ENCODE results near the gene SMG6.
A peak's percentile ranks its signal among the peaks of the same experiment; 100 is the strongest.
"Not testable (repeated sequence)": the region's sequence is repeated elsewhere in the genome, so short reads cannot be mapped to it uniquely, and the experiment has no call there.

SMG6 gene

GRCh38 chr17:2174468-2175293 is 128.9 kb downstream of the SMG6 start:
- no peak for DNase-seq

GRCh38 chr17:2174014-2174413 is 129.6 kb downstream of the SMG6 start:
- DNase-seq, result no peak

- no peak for DNase-seq
These were observed 130.6 kb downstream of the SMG6 start for GRCh38 chr17:2172999-2173398.

GRCh38 chr17:2172077-2172851 is 131.3 kb downstream of the SMG6 start:
- DNase-seq, result no peak

- no peak for DNase-seq
These were observed 131.9 kb downstream of the SMG6 start for GRCh38 chr17:2171702-2172076.

GRCh38 chr17:2170023-2170422 is 133.6 kb downstream of the SMG6 start:
- peak; percentile 6 for DNase-seq

- not testable (repeated sequence) for DNase-seq
These were observed 137.9 kb downstream of the SMG6 start for GRCh38 chr17:2165723-2166122.

- no peak for DNase-seq
These were observed 145.2 kb downstream of the SMG6 start for GRCh38 chr17:2158396-2158780.

- DNase-seq, result no peak
These were observed 145.8 kb downstream of the SMG6 start for GRCh38 chr17:2157675-2158395.

GRCh38 chr17:2157081-2157480 is 146.5 kb downstream of the SMG6 start:
- DNase-seq, result no peak

- DNase-seq, result no peak
These were observed 146.9 kb downstream of the SMG6 start for GRCh38 chr17:2156666-2157065.

- no peak for DNase-seq
These were observed 148.0 kb downstream of the SMG6 start for GRCh38 chr17:2155573-2155972.

GRCh38 chr17:2151358-2152033 is 152.1 kb downstream of the SMG6 start:
- no peak for DNase-seq

GRCh38 chr17:2150806-2151205 is 152.8 kb downstream of the SMG6 start:
- DNase-seq, result no peak

- DNase-seq, result no peak
These were observed 153.7 kb downstream of the SMG6 start for GRCh38 chr17:2149934-2150333.

GRCh38 chr17:2146132-2146871 is 157.3 kb downstream of the SMG6 start:
- no peak for DNase-seq

GRCh38 chr17:2144701-2145100 is 158.9 kb downstream of the SMG6 start:
- no peak for DNase-seq

- DNase-seq, result no peak
These were observed 160.3 kb downstream of the SMG6 start for GRCh38 chr17:2143332-2143731.

- DNase-seq, result not testable (repeated sequence)
These were observed 160.9 kb downstream of the SMG6 start for GRCh38 chr17:2142682-2143081.

GRCh38 chr17:2140683-2141082 is 162.9 kb downstream of the SMG6 start:
- DNase-seq, result no peak

GRCh38 chr17:2138761-2139160 is 164.8 kb downstream of the SMG6 start:
- no peak for DNase-seq

GRCh38 chr17:2138318-2138717 is 165.3 kb downstream of the SMG6 start:
- peak; percentile 10 for DNase-seq

Data from activated CD4-positive, alpha-beta T cell treated with anti-CD3 and anti-CD28 coated beads, Interleukin-2, Interleukin-6, amounts not matched to agents 100 ng/mL and 50 ng/mL, durations not matched to agents 16 hours and 8 hours (primary cell).